H9 (cell line): ENCODE data around the gene C7orf57. TPM values are rescaled to one million over a fixed set of nuclear protein-coding genes. Genes with fewer than 3 reads are reported as not detected.

Experiments
- DNase-seq: peaks from one replicate; pipeline ENCODE4 v3.0.0-alpha.2; 2017
- H2AFZ ChIP-seq: one replicate; pipeline ENCODE4 v1.6.1; 2013; ENCODE audit warnings: mild to moderate bottlenecking, low read length, control low read depth, moderate library complexity
- H2AK5ac ChIP-seq: 2 replicates; pipeline ENCODE4 v1.6.1; 2013; ENCODE audit warnings: low read length, control low read depth, mixed read lengths; ENCODE audit not compliant: insufficient read length
- H2BK120ac ChIP-seq: one replicate; pipeline ENCODE4 v1.6.1; 2013; ENCODE audit warnings: low read depth, mild to moderate bottlenecking, low read length, control low read depth, inconsistent platforms; ENCODE audit not compliant: poor library complexity, severe bottlenecking
- H2BK12ac ChIP-seq: 2 replicates; pipeline ENCODE4 v1.6.1; 2013; ENCODE audit warnings: low read length, control low read depth, mixed read lengths, low read depth; ENCODE audit not compliant: insufficient read length
- H2BK15ac ChIP-seq: 2 replicates; pipeline ENCODE4 v1.6.1; 2013; ENCODE audit warnings: low read depth, low read length, control low read depth
- H2BK20ac ChIP-seq: one replicate; pipeline ENCODE4 v1.6.1; 2013; ENCODE audit warnings: low read depth, mild to moderate bottlenecking, low read length, control low read depth, inconsistent platforms; ENCODE audit not compliant: poor library complexity, severe bottlenecking
- H2BK5ac ChIP-seq: 2 replicates; pipeline ENCODE4 v1.6.1; 2013; ENCODE audit warnings: low read length, control low read depth, mixed read lengths; ENCODE audit not compliant: insufficient read length
- H3K14ac ChIP-seq: 2 replicates; pipeline ENCODE4 v1.6.1; 2013; ENCODE audit warnings: low read length, control low read depth; ENCODE audit not compliant: insufficient read depth
- H3K18ac ChIP-seq: 2 replicates; pipeline ENCODE4 v1.6.1; 2013; ENCODE audit warnings: low read depth, mild to moderate bottlenecking, mixed read lengths, low read length, control low read depth; ENCODE audit not compliant: insufficient read length
- H3K23ac ChIP-seq: 2 replicates; pipeline ENCODE4 v1.6.1; 2013; ENCODE audit warnings: low read length, control low read depth, mixed read lengths, low read depth; ENCODE audit not compliant: insufficient read length
- H3K23me2 ChIP-seq: 2 replicates; pipeline ENCODE4 v1.6.1; 2013; ENCODE audit warnings: low read depth, mild to moderate bottlenecking, mixed read lengths, low read length, control low read depth; ENCODE audit not compliant: insufficient read length, poor library complexity, severe bottlenecking
- H3K27ac ChIP-seq: 2 replicates; pipeline ENCODE4 v1.5.1; 2013; ENCODE audit warnings: low read length, control low read depth, mixed read lengths, low read depth; ENCODE audit not compliant: insufficient read length
- H3K27me3 ChIP-seq: 2 replicates; pipeline ENCODE4 v1.6.1; 2013; ENCODE audit warnings: low read length, control low read depth, inconsistent platforms; ENCODE audit not compliant: insufficient read depth
- H3K4ac ChIP-seq: 2 replicates; pipeline ENCODE4 v1.6.1; 2013; ENCODE audit warnings: low read depth, mild to moderate bottlenecking, control low read depth, inconsistent platforms, low read length, moderate library complexity
- H3K4me1 ChIP-seq: 2 replicates; pipeline ENCODE4 v1.6.1; 2013; ENCODE audit warnings: low read length, control low read depth, inconsistent platforms; ENCODE audit not compliant: insufficient read depth
- H3K4me2 ChIP-seq: 2 replicates; pipeline ENCODE4 v1.6.1; 2013; ENCODE audit warnings: low read length, control low read depth, mixed read lengths; ENCODE audit not compliant: insufficient read length, insufficient read depth
- H3K56ac ChIP-seq: 2 replicates; pipeline ENCODE4 v1.6.1; 2013; ENCODE audit warnings: low read depth, mild to moderate bottlenecking, mixed read lengths, low read length, control low read depth; ENCODE audit not compliant: insufficient read length
- H3K79me1 ChIP-seq: 2 replicates; pipeline ENCODE4 v1.6.1; 2013; ENCODE audit warnings: low read depth, mild to moderate bottlenecking, moderate library complexity, low read length, control low read depth, inconsistent platforms; ENCODE audit not compliant: insufficient read depth, poor library complexity, severe bottlenecking
- H3K79me2 ChIP-seq: 2 replicates; pipeline ENCODE4 v1.6.1; 2013; ENCODE audit warnings: low read length, control low read depth, inconsistent platforms; ENCODE audit not compliant: insufficient read depth
- H3K9ac ChIP-seq: 2 replicates; pipeline ENCODE4 v1.6.1; 2013; ENCODE audit warnings: low read length, control low read depth, mixed read lengths; ENCODE audit not compliant: insufficient read length; ENCODE audit errors: extremely low read depth
- H3K9me3 ChIP-seq: one replicate; pipeline ENCODE4 v1.6.1; 2013; ENCODE audit warnings: low read depth, low read length, inconsistent platforms; ENCODE audit not compliant: control insufficient read depth
- H3T11ph ChIP-seq: one replicate; pipeline ENCODE4 v1.6.1; 2013; ENCODE audit warnings: mild to moderate bottlenecking, low read length, control low read depth, inconsistent platforms
- H4K20me1 ChIP-seq: one replicate; pipeline ENCODE4 v1.6.1; 2013; ENCODE audit not compliant: control insufficient read depth, insufficient read length, insufficient read depth
- H4K5ac ChIP-seq: 2 replicates; pipeline ENCODE4 v1.6.1; 2013; ENCODE audit warnings: low read depth, mild to moderate bottlenecking, mixed read lengths, low read length, control low read depth; ENCODE audit not compliant: insufficient read length
- H4K8ac ChIP-seq: replicated peaks from 2 replicates; pipeline ENCODE4 v1.6.1; 2013; ENCODE audit warnings: low read length, control low read depth, mixed read lengths, low read depth; ENCODE audit not compliant: insufficient read length
- H4K91ac ChIP-seq: 2 replicates; pipeline ENCODE4 v1.6.1; 2013; ENCODE audit warnings: low read depth, mild to moderate bottlenecking, moderate library complexity, mixed read lengths, low read length, control low read depth; ENCODE audit not compliant: insufficient read length
- H3K27ac Mint-ChIP-seq, 3 experiments: 2 replicates in 2 of 3; 3 replicates in 1 of 3; pipeline ENCODE4 v1.8.0; 2020 to 2021; ENCODE audit warnings: mixed read lengths in 3 of 3, mild to moderate bottlenecking in 1 of 3, moderate library complexity in 1 of 3
- H3K27me3 Mint-ChIP-seq: 2 replicates; pipeline ENCODE4 v1.8.0; 2021; ENCODE audit warnings: low read depth, mild to moderate bottlenecking, moderate library complexity, mixed read lengths
- H3K36me3 Mint-ChIP-seq, 3 experiments: 2 replicates in 2 of 3; 3 replicates in 1 of 3; pipeline ENCODE4 v1.8.0; 2020 to 2021; ENCODE audit warnings: low read depth in 3 of 3, mixed read lengths in 3 of 3; ENCODE audit not compliant: insufficient read depth in 1 of 3
- H3K4me1 Mint-ChIP-seq, 2 experiments: 2 replicates each; pipeline ENCODE4 v1.8.0; 2020; ENCODE audit warnings: mixed read lengths in 2 of 2
- H3K4me3 Mint-ChIP-seq, 2 experiments: 2 replicates in 1 of 2; 3 replicates in 1 of 2; pipeline ENCODE4 v1.8.0; 2020 to 2021; ENCODE audit warnings: mild to moderate bottlenecking in 2 of 2, mixed read lengths in 2 of 2, moderate library complexity in 1 of 2
- H3K9me3 Mint-ChIP-seq, 2 experiments: 2 replicates in 1 of 2; 3 replicates in 1 of 2; pipeline ENCODE4 v1.8.0; 2020; ENCODE audit warnings: mild to moderate bottlenecking in 2 of 2, mixed read lengths in 2 of 2, moderate library complexity in 1 of 2
- WGBS: extraction: QIAGEN DNeasy Blood & Tissue Kit; methylation state at CpG from one replicate; pipeline ENCODE4 v1.1.7; 2013; ENCODE audit warnings: missing lambda C conversion rate, low lambda C conversion rate, mixed read lengths; ENCODE audit not compliant: insufficient read length; ENCODE audit errors: extremely low coverage; 5-methylcytosine and 5-hydroxymethylcytosine counted together
- total RNA-seq: library from RNA; stranded (reverse); gene quantifications from 2 replicates; pipeline ENCODE4 v1.2.1, GENCODE V29; 2021
- TF ChIP-seq, protein P1 (sequence below): fragments of 200-600 bp; sonication (generic); conservative IDR thresholded peaks from 3 replicates; pipeline ENCODE4 v1.8.0; 2021; ENCODE audit warnings: antibody characterized with exemption, mild to moderate bottlenecking

Gene C7orf57
- total RNA-seq, 1 experiment from 2014 or later, result not detected

DNA sequence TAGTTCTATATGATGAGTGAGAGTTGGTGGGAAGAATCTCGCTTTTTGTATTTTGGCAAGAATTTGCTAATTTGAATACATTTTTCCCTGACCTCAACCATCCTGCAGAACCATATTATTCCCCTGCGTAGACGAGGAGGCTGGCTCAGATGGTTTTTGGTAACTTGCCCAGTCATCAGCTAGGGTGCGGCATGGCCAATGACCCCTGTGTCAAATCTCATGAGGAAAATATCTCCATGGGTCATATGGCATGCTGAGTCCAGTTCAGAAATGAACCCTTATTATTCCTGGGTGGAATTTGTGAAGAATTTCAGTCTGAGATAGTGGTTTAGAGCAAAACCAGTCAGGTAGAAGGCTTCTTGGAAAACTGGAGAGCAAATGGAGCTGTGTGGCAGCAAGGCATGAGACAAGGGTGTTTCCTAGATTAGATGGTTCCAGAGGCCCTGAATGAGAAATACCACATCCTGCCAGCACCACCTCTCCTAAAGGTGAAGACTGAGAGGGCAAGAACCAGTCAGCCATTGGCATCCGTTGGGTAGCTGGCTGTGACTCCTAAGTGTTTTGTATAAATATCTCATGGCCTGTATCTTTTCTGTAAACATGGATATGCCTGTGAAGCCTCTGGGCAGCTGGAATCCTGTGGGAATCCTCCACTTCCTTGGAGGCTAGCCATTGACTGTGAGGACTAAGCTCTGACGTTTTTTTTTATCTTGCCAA, 47.9 kb downstream of the C7orf57 start:
- no peaks in the 10 kb centered on the region; a peak in 2 of 5 replicates for H3K9me3 Mint-ChIP-seq
- Histone ChIP-seq H4K5ac (no peak overlapping the region), H3K79me2 (no peaks in the 10 kb centered on the region), H3K4ac (no peak overlapping the region), H2BK12ac (no peak overlapping the region), H4K91ac (no peak overlapping the region), H2BK20ac (no peak overlapping the region), H3K27me3 (no peaks in the 10 kb centered on the region), H3T11ph (no peak overlapping the region), H2BK15ac (no peak overlapping the region), H3K23me2 (no peaks in the 10 kb centered on the region), H4K20me1 (no peaks in the 10 kb centered on the region), H3K9ac (no peak overlapping the region), H2BK120ac (no peak overlapping the region), H3K23ac (no peak overlapping the region), H3K79me1 (no peaks in the 10 kb centered on the region), H3K4me2 (no peak overlapping the region), H2BK5ac (no peak overlapping the region), H3K18ac (no peak overlapping the region), H2AK5ac (no peak overlapping the region), H2AFZ (no peak overlapping the region), H3K14ac (no peak overlapping the region), H3K9me3 (no peaks in the 10 kb centered on the region), H3K27ac (no peak overlapping the region), H4K8ac (no peak overlapping the region), H3K56ac (no peak overlapping the region), H3K4me1 (peaks cover 9% of the 10 kb centered on the region; the same call in 1 of the 2 replicates)
- H3K27me3 Mint-ChIP-seq, result no peaks in the 10 kb centered on the region
- peaks cover 0 to 18% (median 0%) of the 10 kb centered on the region in 3 experiments; a peak in 3 of 7 replicates for H3K36me3 Mint-ChIP-seq
- TF ChIP-seq, protein P1, sequence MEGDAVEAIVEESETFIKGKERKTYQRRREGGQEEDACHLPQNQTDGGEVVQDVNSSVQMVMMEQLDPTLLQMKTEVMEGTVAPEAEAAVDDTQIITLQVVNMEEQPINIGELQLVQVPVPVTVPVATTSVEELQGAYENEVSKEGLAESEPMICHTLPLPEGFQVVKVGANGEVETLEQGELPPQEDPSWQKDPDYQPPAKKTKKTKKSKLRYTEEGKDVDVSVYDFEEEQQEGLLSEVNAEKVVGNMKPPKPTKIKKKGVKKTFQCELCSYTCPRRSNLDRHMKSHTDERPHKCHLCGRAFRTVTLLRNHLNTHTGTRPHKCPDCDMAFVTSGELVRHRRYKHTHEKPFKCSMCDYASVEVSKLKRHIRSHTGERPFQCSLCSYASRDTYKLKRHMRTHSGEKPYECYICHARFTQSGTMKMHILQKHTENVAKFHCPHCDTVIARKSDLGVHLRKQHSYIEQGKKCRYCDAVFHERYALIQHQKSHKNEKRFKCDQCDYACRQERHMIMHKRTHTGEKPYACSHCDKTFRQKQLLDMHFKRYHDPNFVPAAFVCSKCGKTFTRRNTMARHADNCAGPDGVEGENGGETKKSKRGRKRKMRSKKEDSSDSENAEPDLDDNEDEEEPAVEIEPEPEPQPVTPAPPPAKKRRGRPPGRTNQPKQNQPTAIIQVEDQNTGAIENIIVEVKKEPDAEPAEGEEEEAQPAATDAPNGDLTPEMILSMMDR, result no peak
- DNase-seq, result no peak
- H3K27ac Mint-ChIP-seq, result peak overlapping the region in 1 of 3 experiments; percentile 13; a peak in 1 of 7 replicates
- no peak overlapping the region for H3K4me3 Mint-ChIP-seq
- H3K4me1 Mint-ChIP-seq, result peaks cover 43 to 48% of the 10 kb centered on the region in 2 experiments
- WGBS, result no CpG with 5 or more reads among the region's 6 CpGs
